DOHH2 (cell line): ENCODE measurements around the gene RBPJ.

ENCODE experiments used
- H3F3A ChIP-seq: fragments of 200-600 bp; sonication (generic), shearing (Covaris generic); 2 replicates; pipeline ENCODE4 v1.6.0; 2016; ENCODE audit warnings: antibody characterized with exemption, mild to moderate bottlenecking; ENCODE audit not compliant: control insufficient read depth, insufficient read depth
- H3K27ac ChIP-seq: fragments of 200-600 bp; sonication (generic); 2 replicates; pipeline ENCODE4 v1.5.1; 2014; ENCODE audit warnings: low read depth, mild to moderate bottlenecking, low read length, moderate library complexity
- H3K27me3 ChIP-seq: fragments of 200-600 bp; sonication (generic); 2 replicates; pipeline ENCODE4 v1.6.1; 2014; ENCODE audit warnings: mild to moderate bottlenecking, low read length, mixed read lengths; ENCODE audit not compliant: control insufficient read depth
- H3K36me3 ChIP-seq: fragments of 200-600 bp; sonication (generic); 2 replicates; pipeline ENCODE4 v1.6.1; 2014; ENCODE audit warnings: mild to moderate bottlenecking, low read length, moderate library complexity, mixed read lengths; ENCODE audit not compliant: control insufficient read depth
- H3K4me1 ChIP-seq: fragments of 200-600 bp; sonication (generic); 2 replicates; pipeline ENCODE4 v1.6.1; 2014; ENCODE audit warnings: mild to moderate bottlenecking, low read length, mixed read lengths; ENCODE audit not compliant: control insufficient read depth
- H3K4me2 ChIP-seq: fragments of 200-600 bp; sonication (generic); 2 replicates; pipeline ENCODE4 v1.6.0; 2014; ENCODE audit warnings: mild to moderate bottlenecking, low read length, moderate library complexity
- H3K4me3 ChIP-seq: fragments of 200-600 bp; sonication (generic); 2 replicates; pipeline ENCODE4 v1.5.1; 2014; ENCODE audit warnings: mild to moderate bottlenecking, low read length, mixed read lengths
- H3K79me2 ChIP-seq: fragments of 200-600 bp; sonication (generic); 2 replicates; pipeline ENCODE4 v1.6.1; 2014; ENCODE audit warnings: mild to moderate bottlenecking, low read length, mixed read lengths; ENCODE audit not compliant: control insufficient read depth
- H3K9me2 ChIP-seq: fragments of 200-600 bp; sonication (generic); replicated peaks from 2 replicates; pipeline ENCODE4 v1.6.1; 2014; ENCODE audit warnings: mild to moderate bottlenecking, low read length, mixed read lengths; ENCODE audit not compliant: control insufficient read depth
- H3K9me3 ChIP-seq: fragments of 200-600 bp; sonication (generic); 2 replicates; pipeline ENCODE4 v1.6.1; 2014; ENCODE audit warnings: antibody characterized with exemption, low read length, mixed read lengths; ENCODE audit not compliant: control insufficient read depth, insufficient read depth
- H4K20me1 ChIP-seq: fragments of 200-600 bp; sonication (generic); 2 replicates; pipeline ENCODE4 v1.6.0; 2014; ENCODE audit warnings: low read depth, mild to moderate bottlenecking, antibody characterized with exemption, low read length, moderate library complexity; ENCODE audit not compliant: control insufficient read depth, insufficient read depth
- CTCF ChIP-seq: fragments of 200-600 bp; sonication (generic); IDR thresholded peaks from one replicate; pipeline ENCODE4 v1.5.1; 2014; ENCODE audit warnings: antibody characterized with exemption, mild to moderate bottlenecking, low read depth, low read length; ENCODE audit not compliant: poor library complexity, severe bottlenecking
- EZH2phosphoT487 ChIP-seq: fragments of 200-600 bp; sonication (generic); IDR thresholded peaks from 2 replicates; pipeline ENCODE4 v1.6.1; 2017; ENCODE audit warnings: borderline replicate concordance, mild to moderate bottlenecking, antibody characterized with exemption, low read length, moderate library complexity, mixed read lengths

The RBPJ gene

GRCh38 chr4:26337612-26338011, 16.8 kb downstream of the RBPJ start:
- TF ChIP-seq CTCF, result no peak
- TF ChIP-seq EZH2phosphoT487, result no peak
- Histone ChIP-seq H3K9me2 (no peaks in the 10 kb centered on the region), H3K4me1 (peaks cover 3% of the 10 kb centered on the region; the same call in 1 of the 2 replicates), H4K20me1 (peaks cover 22% of the 10 kb centered on the region), H3K4me3 (no peak overlapping the region), H3K36me3 (no peaks in the 10 kb centered on the region), H3K79me2 (peaks cover 99% of the 10 kb centered on the region), H3K27me3 (no peaks in the 10 kb centered on the region), H3K9me3 (no peaks in the 10 kb centered on the region), H3F3A (0 out of 2 replicates have a peak, but pooled peaks cover under 1% of the 10 kb centered on the region), H3K27ac (no peak overlapping the region), H3K4me2 (no peak overlapping the region)

GRCh38 chr4:26342328-26343037, 21.7 kb downstream of the RBPJ start:
- Histone ChIP-seq H3K79me2 (peaks cover 95% of the 10 kb centered on the region), H3K4me1 (peaks cover 21% of the 10 kb centered on the region), H3K4me3 (no peak overlapping the region), H3K36me3 (no peaks in the 10 kb centered on the region), H3K9me2 (no peaks in the 10 kb centered on the region), H3K4me2 (no peak overlapping the region), H3K27ac (no peak overlapping the region), H3F3A (peaks cover 4% of the 10 kb centered on the region; the same call in 1 of the 2 replicates), H4K20me1 (peaks cover 37% of the 10 kb centered on the region), H3K27me3 (no peaks in the 10 kb centered on the region), H3K9me3 (no peaks in the 10 kb centered on the region)
- TF ChIP-seq EZH2phosphoT487 (no peak), CTCF (no peak)

GRCh38 chr4:26343038-26343398, 22.2 kb downstream of the RBPJ start:
- no peaks in the 10 kb centered on the region for H3K27me3 ChIP-seq
- no peak overlapping the region for H3K27ac ChIP-seq
- no peaks in the 10 kb centered on the region for H3K9me3 ChIP-seq
- H3F3A ChIP-seq, result peaks cover 4% of the 10 kb centered on the region; the same call in 1 of the 2 replicates
- peaks cover 36% of the 10 kb centered on the region for H4K20me1 ChIP-seq
- no peaks in the 10 kb centered on the region for H3K9me2 ChIP-seq
- H3K4me1 ChIP-seq, result peaks cover 21% of the 10 kb centered on the region
- peaks cover 95% of the 10 kb centered on the region for H3K79me2 ChIP-seq
- no peak overlapping the region for H3K4me2 ChIP-seq
- no peak overlapping the region for H3K4me3 ChIP-seq
- no peak for TF ChIP-seq EZH2phosphoT487
- TF ChIP-seq CTCF, result no peak
- no peaks in the 10 kb centered on the region for H3K36me3 ChIP-seq
